ENCODE data around the gene IFT57.

DNA sequence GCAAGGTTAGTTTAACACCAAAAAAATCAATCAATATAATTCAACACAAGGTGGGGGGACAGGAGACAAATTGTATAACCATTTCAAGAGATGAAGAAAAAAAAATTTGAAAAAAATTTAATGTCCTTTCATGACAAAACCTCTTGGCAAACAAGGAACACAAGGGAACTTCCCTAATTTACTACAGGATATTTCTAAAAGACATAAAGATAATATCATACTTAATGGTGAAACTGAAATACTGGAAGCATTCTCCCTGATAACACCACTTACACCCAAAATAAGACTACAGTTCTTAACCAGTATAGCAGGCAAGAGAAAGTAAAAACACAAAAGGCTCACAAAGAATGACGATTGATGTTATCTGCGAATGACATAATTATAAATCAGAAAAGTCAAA, 44.7 kb downstream of the IFT57 start:
- TF ChIP-seq POLR2AphosphoS5 (IDR thresholded peaks at IDR 0.05): no peak
- TF ChIP-seq, protein P1, sequence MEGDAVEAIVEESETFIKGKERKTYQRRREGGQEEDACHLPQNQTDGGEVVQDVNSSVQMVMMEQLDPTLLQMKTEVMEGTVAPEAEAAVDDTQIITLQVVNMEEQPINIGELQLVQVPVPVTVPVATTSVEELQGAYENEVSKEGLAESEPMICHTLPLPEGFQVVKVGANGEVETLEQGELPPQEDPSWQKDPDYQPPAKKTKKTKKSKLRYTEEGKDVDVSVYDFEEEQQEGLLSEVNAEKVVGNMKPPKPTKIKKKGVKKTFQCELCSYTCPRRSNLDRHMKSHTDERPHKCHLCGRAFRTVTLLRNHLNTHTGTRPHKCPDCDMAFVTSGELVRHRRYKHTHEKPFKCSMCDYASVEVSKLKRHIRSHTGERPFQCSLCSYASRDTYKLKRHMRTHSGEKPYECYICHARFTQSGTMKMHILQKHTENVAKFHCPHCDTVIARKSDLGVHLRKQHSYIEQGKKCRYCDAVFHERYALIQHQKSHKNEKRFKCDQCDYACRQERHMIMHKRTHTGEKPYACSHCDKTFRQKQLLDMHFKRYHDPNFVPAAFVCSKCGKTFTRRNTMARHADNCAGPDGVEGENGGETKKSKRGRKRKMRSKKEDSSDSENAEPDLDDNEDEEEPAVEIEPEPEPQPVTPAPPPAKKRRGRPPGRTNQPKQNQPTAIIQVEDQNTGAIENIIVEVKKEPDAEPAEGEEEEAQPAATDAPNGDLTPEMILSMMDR (IDR thresholded peaks at IDR 0.05): no peak
- TF ChIP-seq POLR2A (IDR thresholded peaks at IDR 0.05): no peak
- no peak for TF ChIP-seq EP300 (IDR thresholded peaks at IDR 0.05; ENCODE audit: low read depth)

All from transverse colon (tissue), 4 donors.